ENCODE results near the gene CAPN12.
A peak's percentile ranks its signal among the peaks of the same experiment; 100 is the strongest.

Gene CAPN12

GRCh38 chr19:38708413-38709024, 35.8 kb downstream of the CAPN12 start:
- FAIRE-seq, result no peak

- no peak for FAIRE-seq
Measured at GRCh38 chr19:38707512-38708114, 36.7 kb downstream of the CAPN12 start.

DNA sequence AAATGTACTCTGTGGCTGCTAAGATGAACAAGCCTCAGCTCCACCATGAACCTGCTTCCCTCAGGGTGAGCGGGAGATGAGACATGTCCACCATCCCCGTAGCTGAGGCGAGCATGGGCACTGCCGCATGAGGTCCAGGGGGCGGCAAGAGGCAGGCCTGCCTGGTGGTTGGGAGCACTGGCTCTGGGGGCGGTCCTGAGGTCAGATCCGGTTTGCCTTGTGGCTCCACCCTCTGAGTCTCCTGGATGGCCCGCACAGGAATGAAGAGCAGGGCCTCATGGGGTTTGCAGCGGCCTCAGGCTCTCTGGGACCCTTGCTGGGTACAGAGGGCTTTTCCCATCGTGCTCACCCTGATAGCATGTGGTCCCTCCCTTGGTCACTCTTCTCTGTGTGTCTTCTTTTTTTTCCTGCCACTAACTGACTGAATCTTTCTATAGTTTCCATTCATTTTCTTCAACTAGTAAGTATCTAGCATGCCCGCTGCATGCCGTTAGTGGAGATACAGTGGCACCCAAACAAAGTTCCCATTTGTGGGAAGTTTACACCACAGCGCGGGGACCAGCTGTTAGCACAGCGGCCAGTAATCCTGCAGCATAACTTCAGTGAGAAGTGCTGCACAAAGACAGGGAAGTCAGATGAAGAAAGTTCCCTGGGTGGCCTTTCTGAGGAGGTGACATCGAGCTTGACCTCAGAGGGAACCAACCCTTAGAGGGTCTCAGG, 37.3 kb downstream of the CAPN12 start:
- FAIRE-seq, result no peak

GRCh38 chr19:38705197-38706019, 38.9 kb downstream of the CAPN12 start:
- FAIRE-seq, result no peak

- no peak for FAIRE-seq
Measured at GRCh38 chr19:38704488-38705026, 39.7 kb downstream of the CAPN12 start.

- no peak for FAIRE-seq
Measured at GRCh38 chr19:38703509-38703908, 40.8 kb downstream of the CAPN12 start.

- no peak for FAIRE-seq
Measured at GRCh38 chr19:38702278-38702677, 42.0 kb downstream of the CAPN12 start.

- FAIRE-seq, result no peak
Measured at GRCh38 chr19:38701455-38702063, 42.7 kb downstream of the CAPN12 start.

DNA sequence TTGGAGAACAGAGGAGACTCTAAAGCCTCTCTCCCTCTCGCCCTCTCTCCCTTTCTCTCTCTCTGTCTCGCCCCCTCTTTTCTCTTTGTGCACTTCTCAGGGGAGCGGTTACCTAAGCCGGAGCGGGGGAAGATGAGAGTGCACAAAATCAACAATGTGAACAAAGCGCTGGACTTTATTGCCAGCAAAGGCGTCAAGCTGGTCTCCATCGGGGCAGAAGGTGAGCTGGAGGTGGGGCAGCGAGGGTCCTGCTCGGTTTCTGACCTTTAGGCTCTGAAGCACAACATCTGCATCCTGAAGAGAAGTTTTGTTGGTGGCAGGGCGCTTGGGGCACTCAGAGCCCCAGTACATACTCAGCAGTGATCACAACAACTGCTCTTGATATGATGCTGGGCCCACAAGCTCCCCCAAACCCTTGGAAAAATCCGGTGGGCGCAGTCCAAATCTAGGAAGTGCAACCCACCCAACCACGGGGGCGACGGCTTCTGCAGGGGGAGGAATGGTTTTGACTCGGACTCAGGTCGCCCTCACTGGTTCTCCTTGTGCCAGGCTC, 43.3 kb downstream of the CAPN12 start:
- no peak for FAIRE-seq

DNA sequence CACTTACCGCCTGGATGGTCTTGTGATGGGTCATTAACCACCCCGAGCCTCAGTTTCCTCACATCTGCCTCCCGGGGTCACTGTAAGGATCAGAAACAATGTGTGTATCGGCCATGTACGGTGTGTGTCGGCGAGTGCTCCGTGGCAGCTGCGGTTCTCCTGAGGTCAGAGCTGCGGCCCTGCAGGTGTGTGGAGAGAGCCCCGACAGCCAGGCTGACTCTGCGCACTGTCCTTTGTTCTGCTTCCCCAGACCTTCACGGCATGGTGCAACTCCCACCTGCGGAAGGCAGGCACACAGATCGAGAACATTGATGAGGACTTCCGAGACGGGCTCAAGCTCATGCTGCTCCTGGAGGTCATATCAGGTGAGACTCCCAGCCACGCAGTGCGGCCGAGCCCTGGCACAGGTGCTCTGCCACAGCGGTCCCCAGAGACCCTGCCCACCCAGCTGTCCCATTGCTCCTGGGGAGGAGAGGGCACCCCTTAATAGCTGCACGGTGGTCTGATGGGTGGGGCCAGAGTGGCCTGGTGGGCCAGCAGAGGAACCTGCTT, 43.8 kb downstream of the CAPN12 start:
- FAIRE-seq, result no peak

DNA sequence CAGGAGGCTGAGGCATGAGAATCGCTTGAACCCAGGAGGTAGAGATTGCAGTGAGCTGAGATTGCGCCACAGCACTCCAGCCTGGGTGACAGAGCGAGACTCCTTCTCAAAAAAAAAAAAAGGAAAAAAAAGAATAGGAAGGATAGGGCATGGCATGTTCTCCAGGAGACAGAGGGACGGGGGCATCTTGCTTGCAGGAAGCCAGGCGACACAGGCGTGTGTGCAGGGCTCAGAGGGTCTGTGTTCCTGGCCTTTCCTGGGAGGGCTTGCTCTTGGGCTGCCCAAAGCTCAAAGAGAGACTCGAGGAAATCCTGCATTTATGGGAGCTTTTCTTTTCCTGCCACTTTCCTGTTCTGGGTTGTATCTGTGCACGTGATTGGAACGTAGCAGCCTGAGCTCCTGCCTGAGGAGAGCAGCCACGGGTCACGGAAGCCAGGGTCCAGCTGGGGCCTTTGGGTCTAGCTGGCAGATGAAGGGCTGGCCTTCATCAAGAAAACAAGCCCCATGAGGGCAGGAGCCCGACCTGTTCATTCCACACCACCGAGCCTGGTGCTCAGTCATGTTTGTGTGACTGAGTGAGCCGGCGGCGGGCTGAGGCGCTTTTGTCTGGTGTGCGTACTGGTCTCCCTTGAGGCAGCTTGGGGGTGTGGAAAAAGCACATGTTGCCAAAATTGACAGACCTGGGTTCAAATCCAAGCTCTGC, 44.5 kb downstream of the CAPN12 start:
- FAIRE-seq, result no peak

DNA sequence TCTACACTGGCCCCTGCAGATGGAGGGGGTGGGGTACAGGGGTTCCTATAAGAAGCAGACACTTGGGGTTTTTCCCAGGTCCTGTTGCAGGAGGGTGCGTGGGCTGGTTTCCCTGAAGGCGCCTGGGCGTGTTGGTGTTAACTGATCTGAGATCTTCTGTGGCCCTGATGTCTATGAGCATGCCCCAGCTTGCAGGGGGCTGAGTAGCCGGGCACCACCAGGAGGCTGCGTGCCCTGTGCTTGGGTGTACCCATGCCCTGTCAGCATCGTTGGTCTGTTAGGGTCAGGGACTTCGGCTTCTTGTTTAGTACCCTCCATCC, 45.3 kb downstream of the CAPN12 start:
- no peak for FAIRE-seq

DNA sequence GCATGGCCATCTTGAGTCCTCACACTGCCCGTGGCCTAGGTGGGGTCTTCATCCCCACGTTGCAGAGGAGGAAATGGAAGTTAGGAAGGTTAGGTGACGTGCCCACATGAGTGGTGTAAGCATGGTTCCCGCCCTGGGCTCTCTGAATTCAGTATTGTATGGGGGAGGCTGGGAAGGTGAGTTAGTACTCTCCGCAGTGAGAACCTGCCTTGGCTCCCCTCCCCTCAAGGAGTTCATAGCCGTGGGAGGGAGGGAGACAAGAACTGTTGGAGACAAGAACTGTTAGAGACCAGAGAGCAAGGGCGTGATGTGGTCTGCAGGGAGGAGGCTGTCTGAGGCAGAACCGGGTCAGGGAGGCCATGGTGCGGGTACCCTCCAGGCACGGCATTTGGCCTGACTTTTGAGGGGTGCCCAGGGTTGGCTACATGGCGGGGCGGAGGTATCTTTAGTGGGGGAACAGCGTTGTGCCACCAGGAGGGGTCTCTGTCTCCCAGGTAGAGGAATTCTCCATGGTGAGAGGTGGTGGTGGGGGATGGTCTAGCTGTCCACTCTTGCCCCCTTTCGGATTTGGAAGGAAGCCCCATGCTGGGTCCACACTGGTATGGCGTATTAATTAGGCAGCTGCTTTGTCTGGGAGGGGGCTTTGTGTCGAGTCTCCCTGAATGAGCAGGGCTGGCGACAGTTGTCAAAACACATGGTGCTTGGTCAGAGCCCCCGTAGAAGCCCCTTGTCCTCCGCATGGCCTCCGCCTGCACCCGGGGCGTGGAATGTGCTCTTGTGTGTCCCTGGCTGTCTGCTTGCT, 45.8 kb downstream of the CAPN12 start:
- no peak for FAIRE-seq

- no peak for FAIRE-seq
Measured at GRCh38 chr19:38697641-38698071, 46.6 kb downstream of the CAPN12 start.

DNA sequence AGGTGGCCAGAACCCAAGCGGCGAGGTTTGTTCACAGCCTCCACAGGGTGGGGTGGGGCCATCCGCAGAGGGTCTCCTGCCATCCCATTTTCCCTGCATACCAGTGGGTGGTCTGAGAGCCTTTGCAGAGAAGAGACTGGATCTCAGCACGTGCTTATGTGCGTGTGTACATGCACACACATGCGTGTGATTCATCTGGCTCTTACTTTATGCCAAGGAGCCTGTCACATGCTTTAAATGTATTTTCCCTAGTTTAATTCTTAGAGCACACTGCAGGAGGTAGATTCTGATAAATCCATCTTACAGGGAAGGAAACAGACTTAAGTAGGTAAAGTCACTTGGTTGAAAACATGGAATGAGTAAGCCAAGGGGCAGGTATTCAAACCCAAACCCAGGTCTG, 47.1 kb downstream of the CAPN12 start:
- no peak for FAIRE-seq

DNA sequence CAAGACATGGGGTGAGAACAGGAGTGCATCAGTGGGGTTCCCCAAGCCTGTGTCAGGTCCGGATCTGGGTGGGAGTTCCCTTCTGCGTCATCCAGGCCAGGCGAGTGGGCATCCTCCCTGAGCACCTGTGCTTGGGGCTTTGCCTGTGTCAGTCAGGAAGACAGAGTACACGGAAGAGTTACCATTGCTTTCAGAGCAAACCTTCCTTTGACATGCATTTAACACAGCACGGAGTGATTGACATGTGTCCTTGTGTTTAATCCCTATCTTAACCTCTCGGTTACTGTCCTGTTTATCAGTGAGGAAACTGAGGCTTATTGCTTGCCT, 47.6 kb downstream of the CAPN12 start:
- no peak for FAIRE-seq

GRCh38 chr19:38695832-38696728, 48.2 kb downstream of the CAPN12 start:
- FAIRE-seq, result no peak

- FAIRE-seq, result no peak
Measured at GRCh38 chr19:38695317-38695683, 49.0 kb downstream of the CAPN12 start.

DNA sequence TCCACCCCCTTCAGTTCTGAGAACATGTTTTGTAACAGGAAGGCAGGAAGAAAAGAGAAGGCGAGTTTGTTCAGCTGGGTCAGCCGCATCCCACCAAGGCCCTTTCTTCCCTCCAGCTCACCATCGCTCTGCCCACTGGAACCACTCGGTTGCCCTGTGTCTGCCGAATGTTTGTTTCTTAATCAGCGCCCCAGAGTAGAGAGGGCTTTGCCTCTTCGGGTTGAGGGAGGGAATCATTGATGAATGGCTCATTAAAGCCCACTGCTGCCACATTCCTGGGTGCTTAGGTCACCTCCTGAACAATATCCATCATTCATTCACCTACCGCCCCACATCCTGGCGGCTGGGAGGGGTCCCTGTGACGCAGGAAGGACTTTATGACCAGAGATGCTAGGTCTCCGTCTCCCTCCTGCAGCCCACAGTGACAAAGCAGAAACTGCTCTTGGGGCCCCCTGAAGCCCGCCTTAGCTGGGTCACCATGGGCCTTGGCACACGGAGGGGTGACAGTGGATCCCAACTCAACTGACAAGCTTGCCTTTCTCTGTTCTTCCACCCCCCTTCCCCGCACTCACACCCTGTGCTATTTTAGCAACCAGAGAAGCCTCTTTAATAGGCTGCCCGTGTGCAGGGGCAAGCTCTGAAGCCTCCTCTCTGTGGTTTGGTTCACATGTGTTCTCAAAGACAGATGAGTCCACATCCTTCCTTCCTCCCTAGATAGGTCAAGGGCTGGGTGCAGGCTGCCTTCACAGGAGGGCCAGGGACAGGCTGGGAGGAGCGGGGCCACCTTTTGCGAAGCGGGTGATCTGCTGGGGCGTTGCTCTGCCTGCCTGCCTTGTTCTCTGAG, 50.7 kb downstream of the CAPN12 start:
- peak; percentile 85 for FAIRE-seq

Measured in A204.1 (cell line).